IMR-90 (cell line): ENCODE data around the gene AGXT. TPM values are rescaled to one million over a fixed set of nuclear protein-coding genes. Genes with fewer than 3 reads are reported as not detected.
A peak's percentile ranks its signal among the peaks of the same experiment; 100 is the strongest.

ENCODE experiments used
- ATAC-seq: fragments of 200-7000 bp; cut with Tn5 transposase; 2 replicates; pipeline ENCODE4 v1.9.1; 2020; ENCODE audit warnings: low read depth, mild to moderate bottlenecking, moderate library complexity
- BruUV-seq: library from RNA; stranded (reverse); fragments of 400-500 nt; replicated peaks from 2 replicates; lab custom pipeline; 2021; lab: Mats Ljungman, UMichigan
- CTCF ChIA-PET: fragments of 300-600 bp; formaldehyde crosslinking; extraction: SDS; loops from one replicate; lab custom pipeline; 2021; ENCODE audit warnings: antibody characterized with exemption; lab: Yijun Ruan, JAX
- POLR2A ChIA-PET: fragments of 300-600 bp; sonication (Branson Sonifier 250); formaldehyde crosslinking; loops from one replicate; lab custom pipeline; 2022; ENCODE audit warnings: antibody characterized with exemption; ENCODE audit not compliant: unreplicated experiment; lab: Charles Lee
- DNase-seq: peaks from one replicate; pipeline ENCODE4 v3.0.0; 2013
- H2AFZ ChIP-seq: replicated peaks from 2 replicates; pipeline ENCODE3; 2013; ENCODE audit warnings: low read length, mild to moderate bottlenecking; ENCODE audit not compliant: poor library complexity
- H2AK5ac ChIP-seq: 2 replicates; pipeline ENCODE4 v1.6.1; 2013; ENCODE audit warnings: low read depth, low read length, inconsistent platforms
- H2AK9ac ChIP-seq: replicated peaks from 2 replicates; pipeline ENCODE3; 2013; ENCODE audit warnings: mild to moderate bottlenecking, low read depth, low read length, moderate library complexity; ENCODE audit not compliant: poor library complexity
- H2BK120ac ChIP-seq: 2 replicates; pipeline ENCODE4 v1.6.1; 2013; ENCODE audit warnings: low read depth, low read length, inconsistent platforms
- H2BK15ac ChIP-seq: 3 replicates; pipeline ENCODE4 v1.6.1; 2013; ENCODE audit warnings: low read depth, low read length, inconsistent platforms
- H2BK20ac ChIP-seq: 2 replicates; pipeline ENCODE4 v1.6.1; 2013; ENCODE audit warnings: low read depth, mild to moderate bottlenecking, inconsistent platforms, low read length, moderate library complexity
- H2BK5ac ChIP-seq: 2 replicates; pipeline ENCODE4 v1.6.1; 2013; ENCODE audit warnings: mild to moderate bottlenecking, low read depth, low read length, inconsistent platforms; ENCODE audit not compliant: poor library complexity, severe bottlenecking
- H3K14ac ChIP-seq: replicated peaks from 2 replicates; pipeline ENCODE4 v1.6.1; 2013; ENCODE audit warnings: low read depth, low read length, inconsistent platforms
- H3K18ac ChIP-seq: 2 replicates; pipeline ENCODE4 v1.6.1; 2013; ENCODE audit warnings: low read depth, low read length, control low read depth
- H3K23ac ChIP-seq: 2 replicates; pipeline ENCODE4 v1.6.1; 2013; ENCODE audit warnings: low read depth, low read length, inconsistent platforms
- H3K27ac ChIP-seq: 2 replicates; pipeline ENCODE4 v1.5.1; 2013; ENCODE audit warnings: mild to moderate bottlenecking, control low read depth, low read length; ENCODE audit not compliant: insufficient read depth
- H3K27me3 ChIP-seq: 2 replicates; pipeline ENCODE4 v1.6.1; 2013; ENCODE audit warnings: low read length; ENCODE audit not compliant: control insufficient read depth, insufficient read depth
- H3K36me3 ChIP-seq: 2 replicates; pipeline ENCODE4 v1.6.1; 2013; ENCODE audit warnings: low read length, mixed read lengths; ENCODE audit not compliant: control insufficient read depth, insufficient read depth
- H3K4ac ChIP-seq: 2 replicates; pipeline ENCODE4 v1.6.1; 2013; ENCODE audit warnings: low read depth, low read length, inconsistent platforms
- H3K4me1 ChIP-seq: 2 replicates; pipeline ENCODE4 v1.6.1; 2013; ENCODE audit warnings: low read length, mixed read lengths; ENCODE audit not compliant: control insufficient read depth, insufficient read depth
- H3K4me2 ChIP-seq: 2 replicates; pipeline ENCODE4 v1.6.1; 2013; ENCODE audit warnings: low read depth, mild to moderate bottlenecking, control low read depth, low read length, moderate library complexity
- H3K4me3 ChIP-seq: 2 replicates; pipeline ENCODE4 v1.5.1; 2013; ENCODE audit warnings: low read depth, mild to moderate bottlenecking, control low read depth, low read length, moderate library complexity; ENCODE audit not compliant: insufficient read depth
- H3K56ac ChIP-seq: 2 replicates; pipeline ENCODE4 v1.6.1; 2013; ENCODE audit warnings: low read length, inconsistent platforms; ENCODE audit not compliant: insufficient read depth; ENCODE audit errors: extremely low read depth
- H3K79me1 ChIP-seq, 2 experiments: 2 replicates each; pipeline ENCODE4 v1.6.1; 2013; ENCODE audit warnings: low read length in 2 of 2, inconsistent platforms in 1 of 2, low read depth in 1 of 2
- H3K9ac ChIP-seq: 2 replicates; pipeline ENCODE4 v1.6.1; 2013; ENCODE audit warnings: low read depth, low read length, control low read depth
- H3K9me1 ChIP-seq: 2 replicates; pipeline ENCODE4 v1.6.1; 2013; ENCODE audit warnings: low read length, inconsistent platforms; ENCODE audit not compliant: insufficient read depth
- H3K9me3 ChIP-seq: 2 replicates; pipeline ENCODE4 v1.6.1; 2013; ENCODE audit warnings: low read length; ENCODE audit not compliant: control insufficient read depth, insufficient read depth
- H4K20me1 ChIP-seq: 2 replicates; pipeline ENCODE4 v1.6.1; 2013; ENCODE audit warnings: low read length, inconsistent platforms; ENCODE audit not compliant: insufficient read depth
- H4K5ac ChIP-seq: 2 replicates; pipeline ENCODE4 v1.6.1; 2013; ENCODE audit warnings: mild to moderate bottlenecking, low read depth, low read length, control low read depth
- H4K8ac ChIP-seq, 2 experiments: 2 replicates each; pipeline ENCODE4 v1.6.1; 2013; ENCODE audit warnings: low read depth in 2 of 2, low read length in 2 of 2, control low read depth in 1 of 2, inconsistent platforms in 1 of 2
- H4K91ac ChIP-seq: 2 replicates; pipeline ENCODE4 v1.6.1; 2013; ENCODE audit warnings: low read depth, low read length, inconsistent platforms; ENCODE audit not compliant: insufficient read depth
- BHLHE40 ChIP-seq: fragments of 150-350 bp; IDR thresholded peaks from 2 replicates; pipeline ENCODE4 v1.6.1; 2016; ENCODE audit warnings: mild to moderate bottlenecking, low read depth, low read length
- CEBPB ChIP-seq: IDR thresholded peaks from 2 replicates; pipeline ENCODE4 v1.6.1; 2012; ENCODE audit warnings: low read depth, low read length, improper control_type of control experiment
- CHD1 ChIP-seq: IDR thresholded peaks from 2 replicates; pipeline ENCODE4 v1.6.1; 2012; ENCODE audit warnings: low read depth, low read length, improper control_type of control experiment
- FOS ChIP-seq: fragments of 150-350 bp; IDR thresholded peaks from 2 replicates; pipeline ENCODE4 v1.6.1; 2016; ENCODE audit warnings: low read depth, low read length
- MAFK ChIP-seq: IDR thresholded peaks from 2 replicates; pipeline ENCODE4 v1.6.1; 2012; ENCODE audit warnings: low read depth, low read length, improper control_type of control experiment
- MAZ ChIP-seq: IDR thresholded peaks from 2 replicates; pipeline ENCODE4 v1.6.1; 2012; ENCODE audit warnings: low read depth, mild to moderate bottlenecking, low read length, improper control_type of control experiment, moderate library complexity, borderline replicate concordance
- MXI1 ChIP-seq: IDR thresholded peaks from 2 replicates; pipeline ENCODE4 v1.6.1; 2012; ENCODE audit warnings: low read depth, mild to moderate bottlenecking, low read length, moderate library complexity, borderline replicate concordance
- NFE2L2 ChIP-seq: fragments of 150-350 bp; IDR thresholded peaks from 2 replicates; pipeline ENCODE4 v1.6.1; 2016; ENCODE audit warnings: low read depth, mild to moderate bottlenecking, low read length
- POLR2A ChIP-seq: IDR thresholded peaks from 2 replicates; pipeline ENCODE4 v1.6.1; 2012; ENCODE audit warnings: mild to moderate bottlenecking, low read depth, low read length
- RAD21 ChIP-seq: IDR thresholded peaks from 2 replicates; pipeline ENCODE4 v1.6.1; 2012; ENCODE audit warnings: low read length, improper control_type of control experiment
- RCOR1 ChIP-seq: IDR thresholded peaks from 2 replicates; pipeline ENCODE4 v1.6.1; 2012; ENCODE audit warnings: mild to moderate bottlenecking, low read length, improper control_type of control experiment; ENCODE audit not compliant: insufficient replicate concordance
- RFX5 ChIP-seq: IDR thresholded peaks from 2 replicates; pipeline ENCODE4 v1.8.0; 2012; ENCODE audit warnings: low read depth, mild to moderate bottlenecking, low read length, moderate library complexity
- SMC3 ChIP-seq: fragments of 150-350 bp; IDR thresholded peaks from 2 replicates; pipeline ENCODE4 v1.6.1; 2016; ENCODE audit warnings: low read depth, mild to moderate bottlenecking, antibody characterized with exemption, low read length, moderate library complexity
- whole genome bisulfite sequencing, 2 experiments: methylation state at CpG; one replicate each; pipeline versions ENCODE4 v1.1.5 to v1.1.7; 2013; ENCODE audit warnings: missing lambda C conversion rate in 2 of 2; ENCODE audit not compliant: insufficient read length in 1 of 2; ENCODE audit errors: extremely low coverage in 2 of 2; 5-methylcytosine and 5-hydroxymethylcytosine counted together
- dilution Hi-C: fragments of 300-500 bp; cut with HindIII; formaldehyde crosslinking; loops from one replicate; pipeline ENCODE4 v1.14.3; 2018; ENCODE audit warnings: low sequenced_read_pairs; ENCODE audit not compliant: unreplicated experiment
- in situ Hi-C: fragments of 300-500 bp; cut with MboI; formaldehyde crosslinking; loops from 3 replicates; pipeline ENCODE4 v1.14.3; 2019; ENCODE audit warnings: low sequenced_read_pairs, inconsistent platforms, mixed read lengths
- intact Hi-C: fragments of 100-400 bp; cut with micrococcal nuclease; formaldehyde crosslinking; loops from 2 replicates; pipeline ENCODE4 v1.10.0; 2022
- polyA plus RNA-seq, 3 experiments: library from polyadenylated mRNA; depleted of rRNA; stranded (reverse); fragments of >200 nt; gene quantifications; 2 replicates each; pipeline ENCODE4 v1.2.3, GENCODE V29; 2012; ENCODE audit warnings: low replicate concordance in 1 of 3
- total RNA-seq: library from RNA; depleted of rRNA; stranded (reverse); fragments of >200 nt; gene quantifications from 2 replicates; pipeline ENCODE4 v1.2.3, GENCODE V29; 2012
- TF ChIP-seq, protein P1 (sequence below): conservative IDR thresholded peaks from 2 replicates; pipeline ENCODE4 v1.5.1; 2012; ENCODE audit warnings: mild to moderate bottlenecking, low read depth, low read length, improper control_type of control experiment
- TF ChIP-seq, protein P2 (sequence below): fragments of 150-350 bp; IDR thresholded peaks from 2 replicates; pipeline ENCODE4 v1.6.1; 2017; ENCODE audit warnings: mild to moderate bottlenecking, antibody characterized with exemption, low read length, low read depth

AGXT gene
- total and polyA plus RNA-seq, 2 of the 4 experiments (the other 2 are of a cell fraction) = not detected

DNA sequence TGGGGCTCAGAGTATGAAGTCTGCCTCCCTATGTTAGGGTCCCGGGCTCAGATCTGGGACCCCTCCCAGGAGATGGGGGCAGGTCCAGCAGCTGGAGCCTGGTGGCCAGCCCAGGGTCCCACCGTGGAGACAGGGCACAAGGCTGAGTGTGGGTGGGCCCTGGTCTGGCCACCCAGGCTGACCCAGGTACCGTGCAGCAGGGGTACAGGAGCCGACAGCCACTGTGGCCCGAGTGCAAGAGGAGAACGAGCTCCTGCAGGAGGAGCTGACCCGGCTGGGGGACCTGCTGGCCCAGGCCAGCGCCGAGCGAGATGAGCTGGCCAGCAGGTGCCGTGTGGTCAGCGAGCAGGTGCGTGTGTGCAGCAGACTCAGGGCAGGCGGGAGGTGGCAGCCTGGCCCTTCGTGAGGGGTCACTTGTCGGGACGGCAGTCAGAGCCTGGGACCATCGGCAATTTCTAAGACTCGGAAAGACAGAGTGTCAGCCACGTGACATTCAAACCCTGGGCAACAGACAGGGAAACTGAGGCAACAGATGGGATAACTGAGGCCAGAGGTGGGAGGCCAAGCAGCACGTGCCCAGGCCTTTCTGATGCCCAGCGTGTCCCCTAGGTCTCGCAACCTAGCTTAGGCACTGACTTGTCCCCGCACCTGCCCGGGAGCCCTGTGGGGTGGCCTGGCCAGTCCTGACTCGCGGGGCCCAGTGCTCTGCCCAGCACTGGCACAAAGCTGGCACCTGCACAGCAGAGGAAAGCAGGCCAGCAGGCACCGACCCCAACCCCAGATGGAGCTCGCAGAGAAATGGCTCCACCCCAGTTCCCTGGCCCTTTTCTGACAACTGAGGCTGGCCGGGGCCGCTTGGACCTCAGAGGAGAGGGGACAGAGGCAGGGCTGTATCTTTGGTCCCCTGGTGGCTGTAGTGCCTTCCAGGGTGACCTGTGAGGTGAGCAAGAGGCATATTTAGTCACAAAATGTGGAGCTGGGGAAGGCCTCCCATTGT, 51.5 kb downstream of the AGXT start:
- Histone ChIP-seq H3K9me1 (peaks cover 19% of the 10 kb centered on the region), H3K9ac (no peak overlapping the region), H3K9me3 (no peaks in the 10 kb centered on the region), H3K4me2 (no peak overlapping the region), H3K14ac (peak overlapping the region; percentile 70; the same call in 1 of the 2 replicates), H2BK120ac (peak overlapping the region; percentile 96), H3K4ac (peak overlapping the region; percentile 90), H3K23ac (no peak overlapping the region), H4K8ac (peak overlapping the region; percentile 83 to 84; a peak in 3 of 4 replicates), H3K4me1 (peaks cover 45% of the 10 kb centered on the region), H2AK5ac (peak overlapping the region; percentile 65), H3K4me3 (no peak overlapping the region), H2AK9ac (peak overlapping the region; percentile 96), H4K20me1 (no peaks in the 10 kb centered on the region), H2BK15ac (peak overlapping the region; percentile 92; the same call in 2 of the 3 replicates), H2BK20ac (peak overlapping the region; percentile 82), H3K36me3 (no peaks in the 10 kb centered on the region), H2AFZ (peak overlapping the region; percentile 21), H2BK5ac (peak overlapping the region; percentile 66), H3K27ac (peak overlapping the region; percentile 72; the same call in 1 of the 2 replicates), H4K5ac (peak overlapping the region; percentile 74), H3K79me1 (no peaks in the 10 kb centered on the region), H4K91ac (peak overlapping the region; percentile 96), H3K56ac (no peak overlapping the region), H3K27me3 (no peaks in the 10 kb centered on the region), H3K18ac (peak overlapping the region; percentile 59)
- ChIA-PET POLR2A (no interaction called here), CTCF (no interaction called here)
- WGBS, 2 experiments = 93% methylated on average over 22 of the region's 31 CpGs; no CpG with 5 or more reads in 1 of the 2 experiments
- dilution Hi-C loops = no loop called here
- no peak for ATAC-seq
- no TSS peak for BruUV-seq
- no peak for DNase-seq
- intact Hi-C loops = no loop called here
- in situ Hi-C loops = loop anchor here (5.0 kb wide), 1 partner anchor 67 kb away; no protein-coding TSS in a partner anchor
- TF ChIP-seq, protein P1, sequence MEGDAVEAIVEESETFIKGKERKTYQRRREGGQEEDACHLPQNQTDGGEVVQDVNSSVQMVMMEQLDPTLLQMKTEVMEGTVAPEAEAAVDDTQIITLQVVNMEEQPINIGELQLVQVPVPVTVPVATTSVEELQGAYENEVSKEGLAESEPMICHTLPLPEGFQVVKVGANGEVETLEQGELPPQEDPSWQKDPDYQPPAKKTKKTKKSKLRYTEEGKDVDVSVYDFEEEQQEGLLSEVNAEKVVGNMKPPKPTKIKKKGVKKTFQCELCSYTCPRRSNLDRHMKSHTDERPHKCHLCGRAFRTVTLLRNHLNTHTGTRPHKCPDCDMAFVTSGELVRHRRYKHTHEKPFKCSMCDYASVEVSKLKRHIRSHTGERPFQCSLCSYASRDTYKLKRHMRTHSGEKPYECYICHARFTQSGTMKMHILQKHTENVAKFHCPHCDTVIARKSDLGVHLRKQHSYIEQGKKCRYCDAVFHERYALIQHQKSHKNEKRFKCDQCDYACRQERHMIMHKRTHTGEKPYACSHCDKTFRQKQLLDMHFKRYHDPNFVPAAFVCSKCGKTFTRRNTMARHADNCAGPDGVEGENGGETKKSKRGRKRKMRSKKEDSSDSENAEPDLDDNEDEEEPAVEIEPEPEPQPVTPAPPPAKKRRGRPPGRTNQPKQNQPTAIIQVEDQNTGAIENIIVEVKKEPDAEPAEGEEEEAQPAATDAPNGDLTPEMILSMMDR = no peak
- TF ChIP-seq FOS (no peak), CEBPB (no peak), RAD21 (no peak), MAZ (no peak), CHD1 (no peak), RCOR1 (no peak), SMC3 (no peak), BHLHE40 (no peak), RFX5 (no peak), NFE2L2 (no peak), MXI1 (no peak), POLR2A (no peak), MAFK (no peak)
- TF ChIP-seq, protein P2, sequence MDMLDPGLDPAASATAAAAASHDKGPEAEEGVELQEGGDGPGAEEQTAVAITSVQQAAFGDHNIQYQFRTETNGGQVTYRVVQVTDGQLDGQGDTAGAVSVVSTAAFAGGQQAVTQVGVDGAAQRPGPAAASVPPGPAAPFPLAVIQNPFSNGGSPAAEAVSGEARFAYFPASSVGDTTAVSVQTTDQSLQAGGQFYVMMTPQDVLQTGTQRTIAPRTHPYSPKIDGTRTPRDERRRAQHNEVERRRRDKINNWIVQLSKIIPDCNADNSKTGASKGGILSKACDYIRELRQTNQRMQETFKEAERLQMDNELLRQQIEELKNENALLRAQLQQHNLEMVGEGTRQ = no peak
